Cardiac muscle cell (in vitro differentiated cells and primary cell): ENCODE measurements around the gene LTB4R. TPM values are rescaled to one million over a fixed set of nuclear protein-coding genes. Genes with fewer than 3 reads are reported as not detected.
A peak's percentile ranks its signal among the peaks of the same experiment; 100 is the strongest.
"Not testable (repeated sequence)": the region's sequence is repeated elsewhere in the genome, so short reads cannot be mapped to it uniquely, and the experiment has no call there.

Source experiments
- DNase-seq, 2 donors: peaks; one replicate each; pipeline versions ENCODE4 v3.0.0 to v3.0.0-alpha.2; 2010 to 2017; ENCODE audit warnings: low read depth in 1 of 2, low spot score in 1 of 2
- H3K27ac ChIP-seq: fragments of 200-600 bp; sonication (generic); 2 replicates; pipeline ENCODE4 v1.5.1; 2016
- H3K27me3 ChIP-seq: fragments of 200-600 bp; sonication (generic); 2 replicates; pipeline ENCODE4 v1.6.0; 2016; ENCODE audit warnings: control low read depth
- H3K36me3 ChIP-seq: fragments of 200-600 bp; sonication (generic); 2 replicates; pipeline ENCODE4 v1.5.1; 2016; ENCODE audit warnings: control low read depth
- H3K4me1 ChIP-seq: fragments of 200-600 bp; sonication (generic); 2 replicates; pipeline ENCODE4 v1.8.1; 2017; ENCODE audit warnings: low read depth, mild to moderate bottlenecking, mixed run types
- H3K4me3 ChIP-seq: fragments of 200-600 bp; sonication (generic); 2 replicates; pipeline ENCODE4 v1.5.1; 2016; ENCODE audit warnings: mild to moderate bottlenecking
- H3K9me3 ChIP-seq: fragments of 200-600 bp; sonication (generic); 2 replicates; pipeline ENCODE4 v1.5.1; 2017; ENCODE audit warnings: low read depth, mild to moderate bottlenecking, control low read depth
- CTCF ChIP-seq: IDR thresholded peaks from 2 replicates; pipeline ENCODE4 v1.5.1; 2012; ENCODE audit warnings: low read depth, mild to moderate bottlenecking, low read length
- polyA plus RNA-seq: library from polyadenylated mRNA; unstranded; fragments of >200 nt; fragmentation: Nextera tagmentation; extraction: Ambion mirVana; gene quantifications from 2 replicates; pipeline ENCODE4 v1.2.1, GENCODE V29; 2016
- total RNA-seq: library from RNA; depleted of rRNA; stranded (reverse); fragments of >200 nt; gene quantifications from 2 replicates; pipeline ENCODE4 v1.2.3, GENCODE V29; 2016

LTB4R gene
- total and polyA plus RNA-seq, 2 experiments from 2014 or later = 2.7 to 8.5 TPM

- Histone ChIP-seq H3K27me3 (peaks cover 5% of the 10 kb centered on the region), H3K27ac (no peak overlapping the region), H3K4me3 (no peak overlapping the region), H3K36me3 (no peaks in the 10 kb centered on the region), H3K4me1 (peaks cover 7% of the 10 kb centered on the region), H3K9me3 (no peaks in the 10 kb centered on the region)
- TF ChIP-seq CTCF = no peak
- no peak for DNase-seq
These were observed 13.8 kb downstream of the LTB4R start for GRCh38 chr14:24325041-24325530.

DNA sequence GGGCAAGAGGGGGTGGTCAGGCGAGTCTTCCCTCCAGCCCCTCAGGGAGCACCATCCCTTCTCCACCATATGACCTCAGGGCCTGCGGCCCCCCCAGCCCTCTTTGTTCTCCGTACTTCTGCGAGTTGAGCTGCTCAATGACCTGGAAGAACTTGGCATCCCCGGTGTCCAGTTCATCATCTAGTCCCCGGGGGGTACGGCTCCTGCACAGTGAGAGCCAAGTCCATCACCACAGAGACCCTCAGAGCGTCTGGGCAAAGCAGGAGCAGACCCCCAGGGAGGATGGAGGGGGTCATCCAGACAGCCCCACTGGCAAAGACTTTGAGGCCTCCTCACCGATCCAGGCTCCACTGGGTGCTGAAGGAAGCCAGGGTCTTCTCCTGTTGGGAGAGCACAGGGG is 14.7 kb downstream of the LTB4R start:
- H3K27me3 ChIP-seq = peaks cover 13% of the 10 kb centered on the region
- no peaks in the 10 kb centered on the region for H3K36me3 ChIP-seq
- H3K9me3 ChIP-seq = no peaks in the 10 kb centered on the region
- H3K4me3 ChIP-seq = no peak overlapping the region
- no peak overlapping the region for H3K27ac ChIP-seq
- peaks cover 7% of the 10 kb centered on the region for H3K4me1 ChIP-seq
- no peak for DNase-seq
- TF ChIP-seq CTCF = no peak

GRCh38 chr14:24327303-24327702 is 16.0 kb downstream of the LTB4R start:
- H3K36me3 ChIP-seq = no peaks in the 10 kb centered on the region
- H3K4me3 ChIP-seq = no peak overlapping the region
- peaks cover under 1% of the 10 kb centered on the region for H3K4me1 ChIP-seq
- TF ChIP-seq CTCF = no peak
- H3K9me3 ChIP-seq = no peaks in the 10 kb centered on the region
- no peak for DNase-seq
- H3K27me3 ChIP-seq = peaks cover 25% of the 10 kb centered on the region
- H3K27ac ChIP-seq = no peak overlapping the region

- DNase-seq = peak in 1 of 2 donors; percentile 36
- not testable (repeated sequence) for H3K9me3 ChIP-seq, H3K27ac ChIP-seq, H3K4me3 ChIP-seq, H3K36me3 ChIP-seq, H3K4me1 ChIP-seq
- peaks cover 31% of the 10 kb centered on the region for H3K27me3 ChIP-seq
- peak; percentile 43 for TF ChIP-seq CTCF
These were observed 16.6 kb downstream of the LTB4R start for GRCh38 chr14:24327914-24328313.

GRCh38 chr14:24329073-24329663 is 17.9 kb downstream of the LTB4R start:
- Histone ChIP-seq H3K4me1 (peaks cover 7% of the 10 kb centered on the region), H3K36me3 (no peaks in the 10 kb centered on the region), H3K9me3 (no peaks in the 10 kb centered on the region), H3K4me3 (no peak overlapping the region), H3K27me3 (peaks cover 44% of the 10 kb centered on the region), H3K27ac (no peak overlapping the region)
- TF ChIP-seq CTCF = no peak
- no peak for DNase-seq
